Hepatocyte (in vitro differentiated cells): ENCODE results near the gene PTPRK. TPM values are rescaled to one million over a fixed set of nuclear protein-coding genes. Genes with fewer than 3 reads are reported as not detected.

ENCODE experiments used
- DNase-seq: peaks from one replicate; pipeline ENCODE4 v3.0.0-alpha.2; 2016; ENCODE audit warnings: low spot score
- H2AFZ ChIP-seq: fragments of 200-600 bp; sonication (generic); 2 replicates; pipeline ENCODE4 v1.6.0; 2016; ENCODE audit warnings: antibody characterized with exemption, mild to moderate bottlenecking
- H3K27ac ChIP-seq: fragments of 200-600 bp; sonication (generic); 2 replicates; pipeline ENCODE4 v1.5.1; 2016; ENCODE audit warnings: mild to moderate bottlenecking
- H3K27me3 ChIP-seq: fragments of 200-600 bp; sonication (generic); 2 replicates; pipeline ENCODE4 v1.6.1; 2016
- H3K36me3 ChIP-seq: fragments of 200-600 bp; sonication (generic); replicated peaks from 2 replicates; pipeline ENCODE4 v1.5.1; 2016; ENCODE audit warnings: low read depth; ENCODE audit not compliant: insufficient read depth
- H3K4me1 ChIP-seq: fragments of 200-600 bp; sonication (generic); 2 replicates; pipeline ENCODE4 v1.5.1; 2016; ENCODE audit warnings: mild to moderate bottlenecking, moderate library complexity; ENCODE audit not compliant: insufficient read depth
- H3K4me2 ChIP-seq: fragments of 200-600 bp; sonication (generic); 2 replicates; pipeline ENCODE4 v1.6.0; 2016
- H3K4me3 ChIP-seq: fragments of 200-600 bp; sonication (generic); 2 replicates; pipeline ENCODE4 v1.5.1; 2016; ENCODE audit warnings: mild to moderate bottlenecking
- H3K79me2 ChIP-seq: fragments of 200-600 bp; sonication (generic); 2 replicates; pipeline ENCODE4 v1.6.0; 2017; ENCODE audit warnings: mild to moderate bottlenecking
- H3K9me2 ChIP-seq: fragments of 200-600 bp; sonication (generic); replicated peaks from 2 replicates; pipeline ENCODE4 v1.6.0; 2017; ENCODE audit warnings: mild to moderate bottlenecking; ENCODE audit not compliant: insufficient read depth
- H3K9me3 ChIP-seq: fragments of 200-600 bp; sonication (generic); 2 replicates; pipeline ENCODE4 v1.5.1; 2016; ENCODE audit warnings: low read depth, mild to moderate bottlenecking
- H4K20me1 ChIP-seq: fragments of 200-600 bp; sonication (generic); 2 replicates; pipeline ENCODE4 v1.6.0; 2016; ENCODE audit warnings: mild to moderate bottlenecking; ENCODE audit not compliant: insufficient read depth, poor library complexity, severe bottlenecking
- EZH2 ChIP-seq: fragments of 200-600 bp; sonication (generic); IDR thresholded peaks from 2 replicates; pipeline ENCODE4 v1.6.1; 2016; ENCODE audit warnings: antibody characterized with exemption, mild to moderate bottlenecking, borderline replicate concordance
- EZH2phosphoT487 ChIP-seq: fragments of 200-600 bp; sonication (generic); IDR thresholded peaks from one replicate; pipeline ENCODE4 v1.6.1; 2018; ENCODE audit warnings: antibody characterized with exemption, mild to moderate bottlenecking, low read depth, moderate library complexity; ENCODE audit not compliant: unreplicated experiment, severe bottlenecking
- WGBS: methylation state at CpG from one replicate; pipeline ENCODE4 v1.1.6; 2016; ENCODE audit warnings: low lambda C conversion rate; ENCODE audit errors: missing lambda C conversion rate; 5-methylcytosine and 5-hydroxymethylcytosine counted together
- polyA plus RNA-seq: library from polyadenylated mRNA; unstranded; fragments of >200 nt; fragmentation: Nextera tagmentation; extraction: Ambion mirVana; gene quantifications from 2 replicates; pipeline ENCODE4 v1.2.1, GENCODE V29; 2016
- total RNA-seq: library from RNA; depleted of rRNA; stranded (reverse); fragments of >200 nt; gene quantifications from 2 replicates; pipeline ENCODE4 v1.2.3, GENCODE V29; 2014
- TF ChIP-seq, protein P1 (sequence below): fragments of 200-600 bp; sonication (generic); IDR thresholded peaks from 2 replicates; pipeline ENCODE4 v1.5.1; 2016; ENCODE audit warnings: antibody characterized with exemption, mild to moderate bottlenecking; ENCODE audit not compliant: poor library complexity

PTPRK gene
- total and polyA plus RNA-seq, 2 experiments from 2014 or later: 42.0 to 80.2 TPM

DNA sequence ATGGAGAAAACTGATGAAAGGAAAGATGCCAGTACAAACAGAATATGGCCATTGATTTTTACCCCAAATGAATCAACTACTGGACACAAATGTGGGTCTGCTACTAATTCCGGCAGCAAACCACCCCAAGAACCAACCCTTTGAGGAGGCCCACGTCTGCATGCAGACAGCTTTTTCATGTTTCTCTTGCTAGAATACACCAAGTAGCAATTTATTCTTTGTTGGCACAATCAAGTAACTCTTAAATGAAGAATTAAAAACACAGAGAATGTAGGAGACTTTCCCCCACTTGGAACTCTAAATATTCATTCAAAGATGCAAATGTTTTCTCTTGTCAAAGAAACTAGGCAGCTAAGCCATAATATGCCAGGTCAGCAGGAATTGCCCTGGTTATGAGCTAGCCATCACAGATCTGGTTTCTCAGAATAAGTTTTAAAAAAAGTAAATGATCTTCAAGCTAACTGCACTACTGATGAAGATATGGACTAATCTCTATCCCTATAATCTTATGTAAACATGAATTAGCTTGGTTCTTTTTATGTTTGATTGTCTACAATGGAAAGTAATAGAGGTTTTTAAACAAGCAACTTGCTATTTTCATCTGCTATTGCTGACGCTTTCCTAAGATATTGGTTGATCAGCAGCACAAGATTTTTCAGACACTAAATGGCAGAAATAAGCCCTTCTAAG lies 456.4 kb downstream of the PTPRK start:
- H3K36me3 ChIP-seq: no peaks in the 10 kb centered on the region
- no peaks in the 10 kb centered on the region for H3K9me2 ChIP-seq
- H3K27ac ChIP-seq: no peak overlapping the region
- DNase-seq: peak; percentile 12
- H3K4me1 ChIP-seq: peaks cover 25% of the 10 kb centered on the region
- WGBS: 63% methylated on average over 3 of the region's 3 CpGs
- no peak overlapping the region for H3K4me3 ChIP-seq
- H3K27me3 ChIP-seq: no peaks in the 10 kb centered on the region
- H4K20me1 ChIP-seq: no peaks in the 10 kb centered on the region
- no peaks in the 10 kb centered on the region for H3K9me3 ChIP-seq
- no peaks in the 10 kb centered on the region for H3K79me2 ChIP-seq
- peak overlapping the region; percentile 36 for H3K4me2 ChIP-seq
- no peak for TF ChIP-seq EZH2
- peak; percentile 97 for TF ChIP-seq EZH2phosphoT487
- TF ChIP-seq, protein P1, sequence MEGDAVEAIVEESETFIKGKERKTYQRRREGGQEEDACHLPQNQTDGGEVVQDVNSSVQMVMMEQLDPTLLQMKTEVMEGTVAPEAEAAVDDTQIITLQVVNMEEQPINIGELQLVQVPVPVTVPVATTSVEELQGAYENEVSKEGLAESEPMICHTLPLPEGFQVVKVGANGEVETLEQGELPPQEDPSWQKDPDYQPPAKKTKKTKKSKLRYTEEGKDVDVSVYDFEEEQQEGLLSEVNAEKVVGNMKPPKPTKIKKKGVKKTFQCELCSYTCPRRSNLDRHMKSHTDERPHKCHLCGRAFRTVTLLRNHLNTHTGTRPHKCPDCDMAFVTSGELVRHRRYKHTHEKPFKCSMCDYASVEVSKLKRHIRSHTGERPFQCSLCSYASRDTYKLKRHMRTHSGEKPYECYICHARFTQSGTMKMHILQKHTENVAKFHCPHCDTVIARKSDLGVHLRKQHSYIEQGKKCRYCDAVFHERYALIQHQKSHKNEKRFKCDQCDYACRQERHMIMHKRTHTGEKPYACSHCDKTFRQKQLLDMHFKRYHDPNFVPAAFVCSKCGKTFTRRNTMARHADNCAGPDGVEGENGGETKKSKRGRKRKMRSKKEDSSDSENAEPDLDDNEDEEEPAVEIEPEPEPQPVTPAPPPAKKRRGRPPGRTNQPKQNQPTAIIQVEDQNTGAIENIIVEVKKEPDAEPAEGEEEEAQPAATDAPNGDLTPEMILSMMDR: no peak
- H2AFZ ChIP-seq: no peak overlapping the region

DNA sequence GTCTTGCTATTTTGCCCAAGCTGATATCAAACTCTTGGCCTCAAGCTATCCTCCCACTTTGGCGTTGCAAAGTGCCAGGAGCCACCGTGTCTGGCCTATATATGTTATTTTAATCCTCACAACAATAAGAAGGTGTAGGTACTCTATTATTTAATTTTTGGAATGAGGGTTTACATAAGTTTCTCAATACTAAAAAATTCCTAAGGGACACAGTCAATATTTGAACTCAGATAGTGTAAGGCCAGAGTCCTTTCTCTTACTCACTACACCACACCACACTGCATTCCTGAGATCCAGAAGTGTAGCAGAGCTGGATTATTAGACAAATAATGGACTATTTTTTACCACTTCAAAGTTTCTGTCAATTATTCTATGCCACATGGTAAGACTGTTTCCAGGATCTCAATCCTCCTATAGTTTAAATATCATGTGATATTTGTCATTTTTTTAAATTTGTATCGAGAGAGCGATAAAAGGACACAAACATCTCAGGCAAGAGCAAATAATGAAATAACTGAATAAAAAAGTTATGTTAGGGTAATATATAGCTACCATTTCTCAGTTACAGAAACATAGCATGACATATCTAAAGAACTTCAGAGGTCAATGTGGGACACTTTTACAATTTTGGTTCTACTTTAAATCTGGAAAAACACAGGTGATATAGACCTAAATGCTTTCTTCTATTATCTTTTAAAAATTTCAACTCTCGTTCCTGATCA lies 457.4 kb downstream of the PTPRK start:
- WGBS: 71% methylated on average over 5 of the region's 5 CpGs
- no peaks in the 10 kb centered on the region for H3K36me3 ChIP-seq
- peaks cover 25% of the 10 kb centered on the region for H3K4me1 ChIP-seq
- H3K9me3 ChIP-seq: no peaks in the 10 kb centered on the region
- peak; percentile 29 for DNase-seq
- H3K4me2 ChIP-seq: peak overlapping the region; percentile 36
- H3K9me2 ChIP-seq: no peaks in the 10 kb centered on the region
- H4K20me1 ChIP-seq: no peaks in the 10 kb centered on the region
- no peaks in the 10 kb centered on the region for H3K27me3 ChIP-seq
- H2AFZ ChIP-seq: no peak overlapping the region
- H3K4me3 ChIP-seq: no peak overlapping the region
- no peaks in the 10 kb centered on the region for H3K79me2 ChIP-seq
- TF ChIP-seq, protein P1: no peak
- TF ChIP-seq EZH2: no peak
- TF ChIP-seq EZH2phosphoT487: no peak
- H3K27ac ChIP-seq: peak overlapping the region; percentile 10

DNA sequence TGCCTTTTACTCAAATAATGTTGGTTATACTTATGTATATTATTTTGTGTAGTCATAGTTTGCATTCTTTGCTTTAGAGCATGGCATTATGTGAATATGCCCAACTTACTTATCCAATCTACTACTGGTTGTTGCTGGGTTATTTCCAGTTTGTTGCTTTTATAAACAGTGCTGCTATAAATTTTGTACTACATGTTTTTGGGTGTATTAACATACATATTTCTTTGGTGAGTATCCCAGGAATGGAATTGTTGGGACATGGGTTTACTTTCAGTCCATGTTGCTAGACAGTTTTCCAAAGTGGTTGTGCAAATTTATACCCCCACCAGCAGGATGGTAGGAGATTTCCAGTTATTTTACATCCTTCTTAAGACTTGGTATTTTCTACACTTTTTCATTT lies 462.5 kb downstream of the PTPRK start:
- no peaks in the 10 kb centered on the region for H3K36me3 ChIP-seq
- no peak overlapping the region for H2AFZ ChIP-seq
- no peaks in the 10 kb centered on the region for H3K79me2 ChIP-seq
- no peaks in the 10 kb centered on the region for H4K20me1 ChIP-seq
- H3K4me1 ChIP-seq: no peaks in the 10 kb centered on the region
- no peak overlapping the region for H3K4me2 ChIP-seq
- H3K4me3 ChIP-seq: no peak overlapping the region
- no peak for DNase-seq
- no peaks in the 10 kb centered on the region for H3K9me2 ChIP-seq
- no peaks in the 10 kb centered on the region for H3K27me3 ChIP-seq
- TF ChIP-seq, protein P1: no peak
- TF ChIP-seq EZH2phosphoT487: no peak
- TF ChIP-seq EZH2: no peak
- no peak overlapping the region for H3K27ac ChIP-seq
- no peaks in the 10 kb centered on the region for H3K9me3 ChIP-seq
